HuH-7 (cell line): ENCODE data around the gene CNP.
"Not testable (repeated sequence)": the region's sequence is repeated elsewhere in the genome, so short reads cannot be mapped to it uniquely, and the experiment has no call there.

Source experiments
- DNase-seq: peaks from one replicate; pipeline ENCODE4 v3.0.0; 2011; ENCODE audit warnings: low spot score

The CNP gene

DNA sequence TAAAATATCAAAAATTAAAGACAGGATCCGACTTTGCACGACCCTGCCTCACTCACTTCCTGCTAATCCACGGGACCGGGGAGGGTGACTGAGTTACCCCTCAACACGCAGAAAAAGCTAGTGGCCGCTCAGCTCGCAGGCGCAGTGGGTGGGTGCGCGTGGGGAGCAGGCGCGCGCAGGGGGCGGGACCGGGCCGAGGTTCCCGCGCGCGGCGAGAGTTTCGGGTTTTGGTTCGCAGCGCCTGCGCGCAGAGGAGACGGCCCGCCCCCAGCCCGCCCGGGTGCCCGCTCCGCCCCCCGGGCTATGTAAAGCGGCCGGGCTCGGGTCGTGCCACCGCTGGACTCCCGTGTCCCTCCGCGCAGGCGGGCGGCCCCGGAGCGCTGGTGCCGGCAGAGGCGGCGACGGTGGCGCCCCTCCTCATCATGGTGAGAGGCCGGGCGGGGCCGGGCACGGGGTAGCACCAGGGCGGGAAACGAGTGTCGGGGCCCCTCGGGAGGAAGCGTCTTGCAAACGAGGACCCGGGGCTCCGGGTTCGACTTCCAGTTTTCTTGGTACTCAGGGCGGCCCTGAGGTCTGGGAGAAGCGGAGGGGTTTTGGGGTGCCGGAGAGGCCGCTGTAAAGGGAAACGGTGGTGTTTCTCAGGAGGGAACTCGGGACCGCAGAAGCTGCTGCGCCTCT, at the start of gene CNP:
Gene CNP (plus strand): TSS at position 333 of the 678 bp plus-strand sequence. CDS start 90 bp downstream, at position 423.
- peak; percentile 92 for DNase-seq

DNA sequence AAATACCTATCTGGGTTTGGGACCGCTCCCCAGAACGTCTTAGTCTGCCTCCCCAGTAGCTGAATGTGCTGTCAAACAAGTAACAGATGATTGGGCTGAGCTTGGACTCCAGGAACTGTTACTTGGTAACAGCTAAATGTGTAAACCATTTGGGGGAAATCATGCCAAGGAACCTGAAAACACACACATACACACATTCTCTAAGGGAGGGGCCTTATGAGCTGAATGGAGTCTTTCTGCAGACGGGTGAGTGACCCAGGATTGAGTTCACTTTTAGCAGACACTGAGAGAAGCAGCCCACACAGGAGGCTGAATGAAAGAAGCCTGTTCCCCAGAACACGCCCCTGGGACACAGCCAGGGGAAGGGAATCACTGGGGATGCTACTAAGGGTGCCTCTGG, 49.4 kb upstream of the CNP start:
- DNase-seq: no peak

DNA sequence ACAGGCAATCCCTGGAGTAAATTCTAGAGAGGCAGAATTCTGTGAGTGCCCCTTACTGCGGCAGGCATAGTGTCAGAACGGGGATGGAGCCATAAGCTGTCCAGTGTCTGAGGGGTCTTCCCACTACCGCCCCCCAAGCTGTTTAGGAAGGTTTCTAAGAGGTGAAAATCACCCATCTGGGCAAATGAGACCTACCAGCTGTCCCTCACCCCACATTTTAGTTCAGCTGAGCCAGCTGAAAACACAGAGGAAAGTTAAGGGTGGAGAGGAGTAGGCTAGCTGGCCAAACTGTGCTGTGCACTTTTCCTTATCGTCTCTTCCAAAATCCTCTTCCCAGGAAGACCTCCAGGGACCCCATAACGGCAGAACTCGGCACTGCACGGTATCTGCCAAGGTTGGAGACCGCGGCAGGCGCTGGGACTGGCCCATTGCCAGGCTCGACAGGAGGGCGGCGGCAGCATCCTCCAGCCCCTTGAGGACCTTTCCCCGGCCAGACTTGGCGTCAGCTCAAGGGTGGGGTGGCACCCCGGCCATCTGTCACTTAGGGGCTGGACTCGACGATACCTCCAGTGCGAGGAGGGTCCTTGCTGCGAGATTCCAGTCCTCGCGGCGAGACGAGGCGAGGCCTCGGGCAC, 48.8 kb upstream of the CNP start:
- DNase-seq: peak; percentile 40

DNA sequence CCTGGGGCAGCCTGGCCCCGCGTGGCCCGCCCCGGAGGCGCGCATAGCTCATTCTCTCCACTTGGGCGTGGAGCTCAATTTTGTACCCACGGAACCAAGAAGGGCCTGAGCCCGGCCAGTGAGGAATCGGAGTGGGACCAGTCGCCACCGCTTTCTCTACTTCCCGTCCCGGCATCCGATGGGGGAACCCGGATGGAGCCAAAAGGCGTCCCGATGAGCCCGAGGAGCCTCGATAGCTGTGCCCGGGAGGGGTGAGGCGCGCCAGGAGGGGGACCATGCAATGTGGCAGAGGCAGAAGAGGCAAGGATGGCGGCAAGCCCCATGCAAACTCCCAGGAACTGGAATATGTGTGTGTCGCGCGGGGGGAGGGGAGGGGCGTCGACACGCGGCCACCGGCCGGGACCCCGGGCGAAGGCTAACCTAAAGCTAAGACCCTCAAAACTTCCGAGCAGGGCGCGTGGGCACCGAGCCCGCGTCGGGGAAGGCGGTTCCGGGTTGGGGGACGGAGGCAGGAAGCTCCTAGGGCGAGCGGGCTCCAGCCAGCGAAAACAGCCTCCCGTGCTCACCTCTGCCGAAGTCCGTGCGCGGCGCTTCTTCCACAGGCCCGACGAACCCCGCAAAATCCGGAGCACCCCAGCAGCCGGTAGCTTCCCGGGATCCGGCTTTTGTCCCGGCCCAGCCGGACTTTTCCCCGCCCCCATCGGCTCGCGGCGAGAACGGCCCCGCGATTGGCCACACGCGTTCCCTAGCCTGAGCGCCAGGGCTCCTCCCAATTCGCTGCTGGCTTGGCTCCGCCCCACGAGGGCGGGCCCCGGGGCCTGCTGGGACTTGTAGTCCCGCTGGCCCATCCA, 48.1 kb upstream of the CNP start, which contains the start of gene ACLY:
Gene ACLY (minus strand): TSS at position 638 of the 851 bp plus-strand sequence. CDS start 5,078 bp downstream, outside the sequence.
- DNase-seq: peak; percentile 37

DNA sequence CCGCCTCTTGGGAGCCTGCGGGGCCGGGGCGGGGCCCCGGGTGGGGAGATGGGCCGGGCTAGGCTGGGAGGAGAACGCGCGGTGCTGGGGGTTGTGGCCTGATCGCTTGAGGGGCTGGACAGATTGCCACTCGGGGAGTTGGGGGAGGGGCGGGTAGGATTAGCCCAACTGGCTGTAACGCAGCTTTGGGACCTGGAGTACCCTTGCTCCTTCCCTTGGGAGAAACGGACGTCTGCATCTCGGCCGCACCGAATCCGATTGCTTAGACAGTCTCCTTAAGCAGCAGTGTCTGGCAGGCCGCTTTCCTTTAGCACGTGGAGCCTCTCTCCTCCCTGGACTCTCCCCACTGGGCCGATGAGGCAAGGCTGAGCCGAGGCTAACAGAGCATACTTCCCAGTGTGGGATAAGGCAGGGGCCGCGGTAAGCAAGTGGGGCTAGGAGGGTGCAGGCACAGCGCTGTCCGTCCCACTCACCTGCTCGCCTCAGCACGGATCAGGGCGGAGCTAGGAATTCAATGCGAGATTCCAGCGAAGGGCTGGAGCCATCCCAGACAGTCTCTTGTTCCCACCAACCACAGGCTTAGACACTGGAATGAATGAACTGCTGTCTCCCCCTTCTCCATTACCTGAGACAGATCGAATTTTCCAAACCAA, 47.3 kb upstream of the CNP start:
- peak; percentile 96 for DNase-seq

DNA sequence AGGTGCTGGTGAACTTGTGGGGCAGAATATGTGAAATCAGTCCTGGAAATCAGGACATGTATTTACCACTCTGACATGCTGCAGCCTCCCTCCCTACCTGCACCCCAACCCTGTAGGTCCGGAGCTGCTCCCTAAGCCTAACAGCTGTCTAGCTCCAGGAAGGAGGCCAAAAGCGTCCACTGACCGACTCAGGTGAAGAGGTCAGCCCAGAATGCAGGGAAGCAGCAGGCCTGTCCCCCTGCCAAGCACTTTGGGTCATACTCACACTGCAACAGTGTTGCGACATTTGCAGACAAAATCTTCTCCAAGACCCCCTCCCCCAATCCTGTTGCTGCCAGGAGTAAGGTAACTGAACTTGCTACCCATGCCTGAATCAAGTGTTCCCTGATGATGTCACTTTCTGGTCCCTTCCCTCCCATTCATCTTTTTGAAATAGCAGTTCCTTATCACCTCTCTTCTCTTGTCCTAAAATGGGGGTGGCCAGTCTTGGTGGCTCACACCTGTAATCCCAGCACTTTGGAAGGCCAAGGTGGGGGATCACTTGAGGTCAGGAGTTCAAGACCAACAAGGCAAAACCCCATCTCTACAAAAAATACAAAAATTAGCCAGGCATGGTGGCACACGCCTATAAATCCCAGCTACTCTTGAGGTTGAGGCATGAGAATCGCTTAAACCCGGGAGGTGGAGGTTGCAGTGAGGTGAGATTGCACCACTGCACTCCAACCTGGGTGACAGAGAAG, 46.6 kb upstream of the CNP start:
- no peak for DNase-seq

DNA sequence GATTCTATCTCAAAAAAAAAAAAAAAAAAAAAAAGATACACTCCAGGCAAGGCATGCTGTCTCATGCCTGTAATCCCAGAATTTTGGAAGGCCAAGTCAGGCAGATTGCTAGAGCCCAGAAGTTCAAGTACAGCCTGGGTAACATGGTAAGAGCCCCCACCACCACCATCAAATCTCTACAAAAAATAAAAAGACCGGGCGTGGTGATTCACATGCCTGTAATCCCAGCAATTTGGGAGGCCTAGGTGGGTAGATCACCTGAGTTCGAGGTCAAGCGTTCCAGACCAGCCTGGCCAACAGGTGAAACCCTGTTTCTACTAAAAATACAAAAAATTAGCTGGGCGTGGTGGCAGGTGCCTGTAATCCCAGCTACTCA, 46.0 kb upstream of the CNP start:
- DNase-seq: no peak

DNA sequence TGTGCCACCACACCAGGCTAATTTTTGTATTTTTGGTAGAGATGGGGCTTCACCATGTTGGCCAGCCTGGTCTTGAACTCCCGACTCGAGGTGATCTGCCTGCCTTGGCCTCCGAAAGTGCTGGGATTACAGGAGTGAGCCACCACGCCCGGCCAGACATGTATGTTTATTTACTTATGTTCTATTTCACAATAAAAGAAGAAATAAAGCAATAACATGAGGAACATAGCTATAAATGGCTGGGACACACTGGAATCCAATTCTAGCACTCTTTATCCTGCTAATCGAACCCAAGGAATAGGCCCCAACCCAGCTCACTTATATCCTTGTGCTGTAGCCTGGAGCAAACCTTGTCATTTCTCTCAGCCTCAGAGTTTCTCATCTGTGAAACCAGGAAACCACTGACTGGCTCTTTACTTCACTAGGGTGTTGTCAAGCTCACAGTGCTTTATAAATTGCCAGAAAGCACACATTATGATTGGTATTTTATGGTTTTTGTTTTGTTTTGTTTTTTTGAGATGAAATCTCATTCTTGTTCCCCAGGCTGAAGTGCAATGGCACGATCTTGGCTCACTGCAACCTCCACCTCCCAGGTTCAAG, 40.5 kb upstream of the CNP start:
- no peak for DNase-seq

DNA sequence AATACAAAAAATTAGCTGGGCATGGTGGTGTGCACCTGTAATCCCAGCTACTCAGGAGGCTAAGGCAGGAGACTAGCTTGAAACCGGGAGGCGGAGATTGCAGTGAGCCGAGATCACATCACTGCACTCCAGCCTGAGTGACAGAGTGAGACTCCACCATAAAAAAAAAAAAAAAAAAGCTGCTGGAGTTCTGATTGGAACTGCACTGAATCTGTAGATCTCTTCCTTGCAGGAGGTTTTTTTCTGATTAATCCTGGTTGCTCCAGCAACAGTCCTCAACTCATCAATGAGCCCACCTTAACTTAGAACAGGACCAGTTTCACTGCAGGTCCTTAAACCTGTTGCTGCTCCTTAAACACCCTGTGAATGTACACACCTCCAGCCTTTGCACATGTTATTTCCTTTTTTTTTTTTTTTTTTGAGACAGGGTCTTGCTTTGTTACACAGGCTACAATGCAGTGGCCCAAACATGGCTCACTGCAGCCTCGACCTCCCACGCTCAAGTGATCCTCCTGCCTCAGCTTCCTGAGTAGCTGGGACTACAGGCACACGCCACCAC, 37.8 kb upstream of the CNP start:
- DNase-seq: no peak

DNA sequence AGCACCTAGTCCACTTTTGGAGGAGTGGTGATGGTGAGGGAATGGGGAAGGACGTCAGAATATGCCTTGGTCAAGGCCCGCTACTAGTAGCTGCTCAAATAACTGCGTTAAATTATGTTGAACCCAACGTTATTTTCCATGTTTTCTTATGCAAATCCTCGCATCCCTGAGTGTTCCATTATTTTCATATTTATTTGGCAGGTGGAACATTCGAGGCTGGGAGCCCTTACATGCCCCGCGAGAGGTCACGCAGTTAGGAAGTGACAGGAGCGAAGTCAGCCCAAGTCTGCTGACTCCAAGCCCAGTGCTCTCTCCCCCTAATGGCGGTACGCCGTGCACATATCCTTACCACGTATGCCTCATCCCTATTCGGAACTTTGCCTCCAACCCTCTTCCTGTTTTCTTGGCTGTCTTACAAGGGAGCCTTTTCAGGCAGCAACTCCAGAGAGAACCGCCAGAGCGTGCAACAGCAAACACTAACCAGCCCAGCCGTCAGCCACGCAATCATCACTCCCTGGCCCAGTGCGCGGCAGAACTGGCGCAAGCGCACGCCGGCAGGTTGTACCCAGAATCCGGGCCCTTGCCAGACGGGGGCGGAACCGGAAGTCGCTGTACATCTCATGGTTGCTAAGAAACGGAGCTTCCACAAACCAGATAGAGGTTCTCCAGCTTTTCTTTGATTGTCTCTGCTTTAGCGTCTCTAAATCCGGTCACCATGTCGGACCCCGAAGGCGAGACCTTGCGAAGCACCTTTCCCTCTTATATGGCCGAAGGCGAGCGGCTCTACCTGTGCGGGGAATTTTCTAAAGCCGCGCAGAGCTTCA, 36.4 kb upstream of the CNP start, which contains the start of gene ODAD4:
Gene ODAD4 (plus strand): TSS at position 609 of the 824 bp plus-strand sequence. CDS start 107 bp downstream, at position 716.
- peak; percentile 94 for DNase-seq

DNA sequence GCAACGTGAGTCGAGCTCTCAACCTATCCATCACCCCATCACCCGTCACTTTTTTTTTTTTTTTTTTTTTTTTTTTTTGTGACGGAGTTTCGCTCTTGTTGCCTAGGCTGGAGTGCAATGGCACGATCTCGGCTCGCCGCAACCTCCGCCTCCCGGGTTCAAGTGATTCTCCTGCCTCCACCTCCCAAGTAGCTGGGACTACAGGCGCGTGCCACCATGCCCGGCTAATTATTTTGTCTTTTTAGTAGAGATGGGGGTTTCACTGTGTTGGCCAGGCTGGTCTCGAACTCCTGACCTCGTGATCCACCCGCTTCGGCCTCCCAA, 35.8 kb upstream of the CNP start:
- DNase-seq: not testable (repeated sequence)

DNA sequence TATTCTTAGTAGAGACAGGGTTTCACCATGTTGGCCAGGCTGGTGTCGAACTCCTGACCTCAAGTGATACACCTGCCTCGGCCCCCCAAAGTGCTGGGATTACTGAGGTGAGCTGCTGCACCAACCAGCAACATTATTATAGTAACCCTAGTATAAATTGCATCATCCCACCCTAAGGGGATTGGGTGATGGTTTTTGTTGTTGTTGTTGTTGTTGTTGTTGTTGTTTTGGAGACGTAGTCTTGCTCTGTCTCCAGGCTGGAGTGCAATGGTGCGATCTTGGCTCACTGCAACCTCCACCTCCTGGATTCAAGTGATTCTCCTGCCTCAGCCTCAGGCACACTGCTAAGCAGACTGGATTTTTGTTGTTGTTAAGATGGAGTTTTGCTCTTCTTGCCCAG, 34.9 kb upstream of the CNP start:
- DNase-seq: not testable (repeated sequence)

DNA sequence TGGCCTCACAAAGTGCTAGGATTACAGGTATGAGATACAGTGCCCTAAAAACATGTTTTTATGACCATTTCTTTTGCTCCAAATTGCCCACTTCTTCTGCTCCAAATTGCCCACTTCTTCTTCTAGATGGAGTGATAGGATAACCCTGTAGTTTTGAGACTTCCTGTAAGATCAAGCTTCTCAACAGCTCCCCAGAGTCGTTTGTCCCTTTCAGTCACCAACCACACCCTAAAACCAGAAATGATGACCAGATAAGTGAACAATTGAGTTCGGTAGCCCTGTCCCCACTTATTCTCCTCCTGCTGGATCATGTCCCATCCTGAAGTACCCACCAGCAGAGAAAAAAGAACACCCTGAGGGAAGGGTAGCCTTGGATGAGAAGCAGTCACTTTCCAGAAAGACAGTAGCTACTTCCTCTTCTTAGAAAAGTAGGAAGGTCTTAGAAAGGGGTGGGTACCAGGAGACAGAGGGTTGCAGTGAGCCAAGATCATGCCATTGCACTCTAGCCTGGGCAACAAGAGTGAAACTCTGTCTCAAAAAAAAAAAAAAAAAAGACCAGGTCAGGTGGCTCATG, 33.7 kb upstream of the CNP start:
- no peak for DNase-seq

DNA sequence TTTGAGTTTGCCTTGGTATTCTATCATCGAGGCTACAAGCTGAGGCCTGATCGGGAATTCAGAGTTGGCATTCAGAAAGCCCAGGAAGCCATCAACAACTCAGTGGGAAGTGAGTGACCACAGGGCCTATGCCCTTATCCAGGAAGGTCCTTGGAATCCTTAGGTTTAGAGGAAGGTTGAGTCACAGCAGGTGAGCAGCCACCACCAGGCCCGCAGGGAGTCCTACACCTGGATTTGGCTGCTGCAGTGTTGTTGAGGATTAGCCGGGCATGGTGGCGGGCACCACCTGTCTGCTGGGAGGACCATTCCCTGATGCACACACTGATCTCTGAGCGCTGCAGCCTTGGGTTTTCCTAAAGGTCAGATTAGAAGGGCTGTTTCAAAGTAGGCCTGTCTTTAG, 31.0 kb upstream of the CNP start:
- no peak for DNase-seq

DNA sequence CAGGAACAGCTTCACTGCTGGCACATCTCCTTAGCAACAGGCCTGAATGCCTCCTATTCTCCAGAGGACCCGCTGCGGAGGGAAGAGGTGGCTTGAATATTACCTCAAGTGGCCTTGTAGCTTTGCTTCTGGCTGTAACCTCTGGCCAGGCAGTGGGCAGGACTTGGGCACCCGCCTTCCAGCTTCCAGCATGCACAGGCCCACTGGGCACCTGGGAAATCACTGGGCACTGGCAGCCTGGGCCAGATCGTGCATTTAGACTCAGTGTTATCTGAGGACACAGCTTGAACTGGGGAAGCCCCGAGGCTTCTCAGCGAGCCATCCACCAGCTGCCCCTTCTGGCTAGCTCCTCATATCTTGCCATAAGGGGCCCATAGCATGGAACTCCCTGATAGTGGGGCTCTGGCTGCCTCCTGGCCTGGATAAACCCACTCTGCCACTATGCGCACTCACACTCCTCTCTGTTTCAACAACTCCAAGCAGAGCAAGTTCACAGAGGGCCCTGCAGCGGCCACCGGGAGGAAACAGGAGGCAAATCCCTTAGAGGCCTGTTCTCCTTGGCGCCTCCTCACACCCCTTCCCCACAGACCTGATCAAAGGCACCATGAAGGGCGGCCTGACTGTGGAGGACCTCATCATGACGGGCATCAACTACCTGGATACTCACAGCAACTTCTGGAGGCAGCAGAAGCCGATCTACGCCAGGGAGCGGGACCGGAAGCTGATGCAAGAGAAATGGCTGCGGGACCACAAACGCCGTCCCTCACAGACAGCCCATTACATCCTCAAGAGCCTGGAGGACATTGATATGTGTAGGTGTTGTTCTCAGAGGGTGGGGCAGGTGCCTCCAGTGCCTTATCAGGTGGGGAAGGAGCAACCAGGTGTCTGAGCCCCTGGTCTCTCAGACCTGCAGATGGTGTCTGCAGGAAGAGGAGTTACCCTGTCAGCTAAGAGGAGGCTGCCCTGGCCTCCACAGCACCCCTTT, 28.3 kb upstream of the CNP start:
- no peak for DNase-seq

DNA sequence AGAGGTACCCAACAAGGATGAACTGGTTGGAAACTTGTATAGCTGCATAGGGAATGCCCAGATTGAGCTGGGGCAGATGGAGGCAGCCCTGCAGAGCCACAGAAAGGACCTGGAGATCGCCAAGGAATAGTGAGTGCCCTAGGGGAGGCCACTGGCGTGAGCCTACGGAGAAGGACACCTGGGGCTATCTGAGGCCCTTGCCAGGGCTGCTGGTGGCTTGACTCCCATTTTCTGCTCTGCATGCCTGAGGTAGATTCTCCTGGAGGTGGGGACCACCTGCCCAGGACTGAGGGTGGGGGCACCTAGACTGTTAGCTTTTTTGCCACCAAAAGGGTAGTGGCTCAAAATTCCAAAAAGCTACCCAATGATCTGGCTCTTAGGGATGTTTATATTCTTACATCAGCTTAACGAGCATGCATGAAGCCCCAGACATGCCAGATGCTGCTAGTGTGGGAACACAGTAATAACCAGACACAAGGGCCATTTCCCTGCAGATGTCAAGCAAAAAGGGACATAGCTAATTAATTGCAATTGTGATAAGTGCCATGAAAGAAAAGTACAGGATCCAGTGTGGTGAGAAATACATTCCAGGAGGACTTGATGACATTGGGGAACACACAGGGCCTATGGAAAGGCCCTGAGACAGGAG, 27.4 kb upstream of the CNP start:
- DNase-seq: no peak

DNA sequence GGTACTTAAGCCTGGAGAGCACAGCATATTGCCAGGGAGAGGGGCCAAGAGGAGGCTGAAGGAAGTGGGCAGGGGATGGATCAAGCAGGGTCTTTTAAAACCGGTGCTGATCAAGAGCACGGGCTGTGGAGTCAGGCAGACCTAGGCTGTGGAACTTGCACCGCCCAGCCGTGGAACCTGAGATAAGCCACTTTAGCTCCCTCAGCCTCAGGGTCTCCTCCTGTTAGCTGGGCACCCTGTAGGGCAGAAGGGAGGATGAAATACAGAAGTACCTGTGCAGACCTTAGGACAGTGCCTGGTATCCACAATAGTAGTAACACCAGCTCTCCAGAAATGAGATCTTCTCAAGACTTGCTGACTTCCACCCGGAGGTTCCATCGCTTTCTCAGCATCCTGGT, 26.9 kb upstream of the CNP start:
- DNase-seq: no peak

DNA sequence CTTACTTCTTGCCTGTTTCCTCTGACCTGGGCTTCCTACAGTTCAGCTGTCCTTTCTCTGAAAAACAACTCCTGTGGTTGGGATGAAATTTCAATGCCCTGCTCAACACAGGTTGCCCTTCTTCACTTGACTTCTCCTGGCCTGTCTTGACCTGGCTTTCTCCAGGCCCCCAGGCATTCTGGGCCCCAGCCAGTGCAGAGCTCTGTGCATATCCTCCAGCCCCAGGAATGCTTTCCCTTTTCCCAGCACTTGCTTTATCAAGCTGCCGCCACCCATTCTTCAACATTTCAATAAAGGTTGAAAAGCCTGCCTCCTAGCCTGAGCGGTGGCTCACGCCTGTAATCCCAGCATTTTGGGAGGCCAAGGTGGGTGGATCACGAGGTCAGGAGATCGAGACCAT, 25.4 kb upstream of the CNP start:
- DNase-seq: no peak
